GM12878 (cell line): Measurements from ENCODE around the gene CRP.

ENCODE experiments used
- ATF3 ChIP-seq: IDR thresholded peaks from 2 replicates; pipeline ENCODE4 v1.6.1; 2011; ENCODE audit warnings: low read depth, mild to moderate bottlenecking, low read length, moderate library complexity, borderline replicate concordance; ENCODE audit errors: extremely low read depth
- BCL11A ChIP-seq: IDR thresholded peaks from 2 replicates; pipeline ENCODE4 v1.6.1; 2011; ENCODE audit warnings: low read depth, low read length
- FOXM1 ChIP-seq: IDR thresholded peaks from 2 replicates; pipeline ENCODE4 v1.6.1; 2012; ENCODE audit warnings: low read depth, mild to moderate bottlenecking, inconsistent platforms, low read length, moderate library complexity
- HDAC2 ChIP-seq: fragments of 200-600 bp; sonication (generic); IDR thresholded peaks from 2 replicates; pipeline ENCODE4 v1.6.1; 2017
- NFXL1 ChIP-seq: fragments of 450-650 bp; IDR thresholded peaks from 2 replicates; pipeline ENCODE4 v1.6.1; 2017; ENCODE audit warnings: antibody characterized with exemption, mild to moderate bottlenecking, borderline replicate concordance
- POLR2AphosphoS5 ChIP-seq: IDR thresholded peaks from 2 replicates; pipeline ENCODE4 v1.6.1; 2011; ENCODE audit warnings: mild to moderate bottlenecking, low read length, inconsistent platforms
- RELA ChIP-seq: fragments of 450-650 bp; IDR thresholded peaks from 2 replicates; pipeline ENCODE4 v1.8.0; 2014; ENCODE audit warnings: borderline replicate concordance; ENCODE audit not compliant: partially characterized antibody
- TAF1 ChIP-seq: IDR thresholded peaks from 2 replicates; pipeline ENCODE4 v1.6.1; 2011; ENCODE audit warnings: mild to moderate bottlenecking, low read depth, low read length, borderline replicate concordance
- TF ChIP-seq, protein P1 (sequence below), 3 experiments: IDR thresholded peaks in 2 of 3; conservative IDR thresholded peaks in 1 of 3; 2 replicates each; pipeline ENCODE4 v1.5.1; 2011; ENCODE audit warnings: low read depth in 3 of 3, low read length in 3 of 3, mild to moderate bottlenecking in 3 of 3, control low read depth in 2 of 3, moderate library complexity in 2 of 3, inconsistent platforms in 1 of 3, mixed read lengths in 1 of 3; ENCODE audit not compliant: control insufficient read depth in 2 of 3, insufficient read depth in 1 of 3; ENCODE audit errors: extremely low read depth in 1 of 3

- TF ChIP-seq, protein P1, sequence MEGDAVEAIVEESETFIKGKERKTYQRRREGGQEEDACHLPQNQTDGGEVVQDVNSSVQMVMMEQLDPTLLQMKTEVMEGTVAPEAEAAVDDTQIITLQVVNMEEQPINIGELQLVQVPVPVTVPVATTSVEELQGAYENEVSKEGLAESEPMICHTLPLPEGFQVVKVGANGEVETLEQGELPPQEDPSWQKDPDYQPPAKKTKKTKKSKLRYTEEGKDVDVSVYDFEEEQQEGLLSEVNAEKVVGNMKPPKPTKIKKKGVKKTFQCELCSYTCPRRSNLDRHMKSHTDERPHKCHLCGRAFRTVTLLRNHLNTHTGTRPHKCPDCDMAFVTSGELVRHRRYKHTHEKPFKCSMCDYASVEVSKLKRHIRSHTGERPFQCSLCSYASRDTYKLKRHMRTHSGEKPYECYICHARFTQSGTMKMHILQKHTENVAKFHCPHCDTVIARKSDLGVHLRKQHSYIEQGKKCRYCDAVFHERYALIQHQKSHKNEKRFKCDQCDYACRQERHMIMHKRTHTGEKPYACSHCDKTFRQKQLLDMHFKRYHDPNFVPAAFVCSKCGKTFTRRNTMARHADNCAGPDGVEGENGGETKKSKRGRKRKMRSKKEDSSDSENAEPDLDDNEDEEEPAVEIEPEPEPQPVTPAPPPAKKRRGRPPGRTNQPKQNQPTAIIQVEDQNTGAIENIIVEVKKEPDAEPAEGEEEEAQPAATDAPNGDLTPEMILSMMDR (IDR thresholded peaks at IDR 0.05 in 2 of 3, conservative IDR thresholded peaks at IDR 0.05 in 1 of 3; ENCODE audit: control insufficient read depth in 2 of 3, extremely low read depth in 1 of 3, insufficient read depth in 1 of 3, low read depth in 3 of 3, low read length in 3 of 3): no peak
- TF ChIP-seq RELA (no peak), BCL11A (no peak), POLR2AphosphoS5 (no peak), HDAC2 (no peak), ATF3 (no peak), TAF1 (no peak), NFXL1 (no peak), FOXM1 (no peak)
Observed at GRCh38 chr1:159686599-159687299, 27.6 kb downstream of the CRP start.
